H1 (cell line): ENCODE results near the gene CBLC. TPM values are rescaled to one million over a fixed set of nuclear protein-coding genes. Genes with fewer than 3 reads are reported as not detected.
A peak's percentile ranks its signal among the peaks of the same experiment; 100 is the strongest.

Experiments
- CTCF ChIA-PET: fragments of 300-600 bp; sonication (Branson Sonifier 250); formaldehyde crosslinking; loops from one replicate; lab custom pipeline; 2021; ENCODE audit not compliant: partially characterized antibody; lab: Charles Lee
- POLR2A ChIA-PET: fragments of 300-600 bp; sonication (Branson Sonifier 250); formaldehyde crosslinking; loops from one replicate; lab custom pipeline; 2021; ENCODE audit warnings: inconsistent platforms; ENCODE audit not compliant: partially characterized antibody; lab: Charles Lee
- DNase-seq, 2 experiments: peaks; one replicate each; pipeline versions ENCODE4 v3.0.0 to v3.0.0-alpha.2; 2010 to 2022; ENCODE audit warnings: low spot score in 2 of 2, low read depth in 1 of 2, mixed read lengths in 1 of 2
- FAIRE-seq: peaks from 2 replicates; lab custom pipeline; 2011; peaks lifted over from hg19 to GRCh38; lab: Jason Lieb, UNC
- H2AFZ ChIP-seq: 2 replicates; pipeline ENCODE4 v1.8.1; 2012; ENCODE audit warnings: low read length, inconsistent platforms
- H2AK5ac ChIP-seq: 2 replicates; pipeline ENCODE4 v1.6.1; 2013; ENCODE audit warnings: low read depth, low read length
- H2BK120ac ChIP-seq: replicated peaks from 2 replicates; pipeline ENCODE3; 2013; ENCODE audit warnings: low read depth, low read length, inconsistent platforms
- H2BK12ac ChIP-seq: 2 replicates; pipeline ENCODE4 v1.6.1; 2013; ENCODE audit warnings: low read depth, low read length
- H2BK15ac ChIP-seq: 2 replicates; pipeline ENCODE4 v1.6.1; 2013; ENCODE audit warnings: low read length
- H2BK20ac ChIP-seq: 2 replicates; pipeline ENCODE4 v1.6.1; 2013; ENCODE audit warnings: low read length
- H2BK5ac ChIP-seq: 2 replicates; pipeline ENCODE4 v1.6.1; 2013; ENCODE audit warnings: low read depth, low read length
- H3K14ac ChIP-seq: 2 replicates; pipeline ENCODE4 v1.6.1; 2013; ENCODE audit warnings: inconsistent platforms; ENCODE audit not compliant: insufficient read length
- H3K18ac ChIP-seq: 2 replicates; pipeline ENCODE4 v1.6.1; 2013; ENCODE audit warnings: low read length; ENCODE audit errors: extremely low read depth
- H3K23ac ChIP-seq: 2 replicates; pipeline ENCODE4 v1.6.1; 2013; ENCODE audit warnings: inconsistent platforms; ENCODE audit not compliant: insufficient read length
- H3K23me2 ChIP-seq: 2 replicates; pipeline ENCODE4 v1.6.1; 2013; ENCODE audit warnings: low read depth, low read length
- H3K27ac ChIP-seq: 2 replicates; pipeline ENCODE4 v1.6.1; 2011; ENCODE audit warnings: low read depth, low read length, inconsistent platforms
- H3K27me3 ChIP-seq, 4 experiments: replicated peaks in 1 of 4; 1 replicate in 1 of 4; 2 replicates in 3 of 4; pipeline versions ENCODE4 v1.6.1 to v1.8.1; 2011 to 2013; ENCODE audit warnings: low read length in 3 of 4, mild to moderate bottlenecking in 3 of 4, inconsistent platforms in 2 of 4, mixed read lengths in 2 of 4, moderate library complexity in 1 of 4; ENCODE audit not compliant: control insufficient read depth in 3 of 4, insufficient read depth in 3 of 4; ENCODE audit errors: extremely low read depth in 1 of 4
- H3K36me3 ChIP-seq, 4 experiments: 2 replicates each; pipeline versions ENCODE4 v1.6.1 to v1.8.1; 2011 to 2013; ENCODE audit warnings: mild to moderate bottlenecking in 4 of 4, low read length in 3 of 4, moderate library complexity in 2 of 4, control low read depth in 1 of 4, inconsistent platforms in 1 of 4; ENCODE audit not compliant: insufficient read depth in 4 of 4, control insufficient read depth in 2 of 4
- H3K4ac ChIP-seq: replicated peaks from 2 replicates; pipeline ENCODE3; 2013; ENCODE audit warnings: low read length, low read depth, mixed read lengths, inconsistent platforms; ENCODE audit not compliant: insufficient read length
- H3K4me1 ChIP-seq, 4 experiments: replicated peaks in 1 of 4; 1 replicate in 1 of 4; 2 replicates in 3 of 4; pipeline versions ENCODE4 v1.6.1 to v1.8.1; 2011 to 2013; ENCODE audit warnings: low read length in 3 of 4, inconsistent platforms in 2 of 4, mixed read lengths in 1 of 4; ENCODE audit not compliant: insufficient read depth in 4 of 4, control insufficient read depth in 3 of 4
- H3K4me2 ChIP-seq, 2 experiments: 2 replicates each; pipeline versions ENCODE4 v1.6.1 to v1.8.1; 2011 to 2013; ENCODE audit warnings: low read depth in 2 of 2, low read length in 2 of 2, control low read depth in 1 of 2, inconsistent platforms in 1 of 2, mild to moderate bottlenecking in 1 of 2; ENCODE audit not compliant: insufficient read depth in 1 of 2
- H3K4me3 ChIP-seq, 4 experiments: fragments of 200-600, 300-600 bp in 1 of 4; sonication (generic), shearing (Covaris generic), sonication (Bioruptor Twin) in 1 of 4; 2 replicates each; pipeline versions ENCODE4 v1.5.1 to v1.8.1; 2011 to 2016; ENCODE audit warnings: low read length in 4 of 4, low read depth in 3 of 4, control low read depth in 2 of 4, inconsistent platforms in 2 of 4, mild to moderate bottlenecking in 2 of 4, mixed read lengths in 1 of 4, moderate library complexity in 1 of 4; ENCODE audit not compliant: insufficient read depth in 2 of 4; ENCODE audit errors: extremely low read depth in 1 of 4
- H3K56ac ChIP-seq: replicated peaks from 2 replicates; pipeline ENCODE3; 2013; ENCODE audit warnings: low read depth, mild to moderate bottlenecking, mixed read lengths, low read length, inconsistent platforms; ENCODE audit not compliant: insufficient read length
- H3K79me1 ChIP-seq: 2 replicates; pipeline ENCODE4 v1.6.1; 2013; ENCODE audit warnings: low read depth, low read length, control low read depth
- H3K79me2 ChIP-seq, 2 experiments: 2 replicates each; pipeline versions ENCODE4 v1.6.1 to v1.8.1; 2012 to 2013; ENCODE audit warnings: low read length in 2 of 2, mild to moderate bottlenecking in 2 of 2, inconsistent platforms in 1 of 2; ENCODE audit not compliant: insufficient read depth in 2 of 2, control insufficient read depth in 1 of 2
- H3K9ac ChIP-seq, 4 experiments: replicated peaks in 1 of 4; 1 replicate in 1 of 4; 2 replicates in 3 of 4; pipeline versions ENCODE4 v1.6.1 to v1.8.1; 2011 to 2013; ENCODE audit warnings: low read depth in 3 of 4, low read length in 3 of 4, control low read depth in 2 of 4, mild to moderate bottlenecking in 2 of 4, moderate library complexity in 2 of 4, inconsistent platforms in 1 of 4; ENCODE audit errors: extremely low read depth in 1 of 4
- H3K9me3 ChIP-seq, 2 experiments: 2 replicates each; pipeline versions ENCODE4 v1.6.1 to v1.8.1; 2012 to 2013; ENCODE audit warnings: mild to moderate bottlenecking in 2 of 2, moderate library complexity in 2 of 2, control low read depth in 1 of 2, inconsistent platforms in 1 of 2, low read depth in 1 of 2, low read length in 1 of 2, mixed read lengths in 1 of 2; ENCODE audit not compliant: insufficient read depth in 2 of 2
- H4K20me1 ChIP-seq, 2 experiments: replicated peaks in 1 of 2; 2 replicates each; pipeline versions ENCODE3 to v1.8.1; 2011 to 2013; ENCODE audit warnings: inconsistent platforms in 2 of 2, low read length in 2 of 2, mild to moderate bottlenecking in 1 of 2; ENCODE audit not compliant: insufficient read depth in 2 of 2, control insufficient read depth in 1 of 2
- H4K5ac ChIP-seq: 2 replicates; pipeline ENCODE4 v1.6.1; 2013; ENCODE audit warnings: low read length, low read depth, mixed read lengths, inconsistent platforms; ENCODE audit not compliant: insufficient read length
- H4K8ac ChIP-seq: 2 replicates; pipeline ENCODE4 v1.8.0; 2013; ENCODE audit warnings: mild to moderate bottlenecking, moderate library complexity, low read length, inconsistent platforms; ENCODE audit not compliant: insufficient read depth; ENCODE audit errors: extremely low read depth
- H4K91ac ChIP-seq: replicated peaks from 2 replicates; pipeline ENCODE3; 2013; ENCODE audit warnings: low read length, mixed read lengths, inconsistent platforms; ENCODE audit not compliant: insufficient read length
- CEBPB ChIP-seq: IDR thresholded peaks from 2 replicates; pipeline ENCODE4 v1.6.1; 2012; ENCODE audit warnings: low read depth, low read length
- HDAC2 ChIP-seq, 2 experiments: fragments of 300-600 bp in 1 of 2; sonication (generic) in 1 of 2; IDR thresholded peaks; 2 replicates each; pipeline ENCODE4 v1.6.1; 2011 to 2012; ENCODE audit warnings: low read depth in 2 of 2, low read length in 2 of 2, mild to moderate bottlenecking in 2 of 2, moderate library complexity in 2 of 2, borderline replicate concordance in 1 of 2, inconsistent platforms in 1 of 2
- HDAC6 ChIP-seq: IDR thresholded peaks from one replicate; pipeline ENCODE4 v1.7.1; 2012; ENCODE audit warnings: low read depth, mild to moderate bottlenecking, inconsistent platforms, low read length, moderate library complexity
- POLR2AphosphoS5 ChIP-seq: IDR thresholded peaks from 2 replicates; pipeline ENCODE4 v1.6.1; 2011; ENCODE audit warnings: low read depth, low read length
- POU5F1 ChIP-seq: IDR thresholded peaks from 2 replicates; pipeline ENCODE4 v1.6.1; 2011; ENCODE audit warnings: low read depth, mild to moderate bottlenecking, low read length, moderate library complexity
- SIRT6 ChIP-seq: IDR thresholded peaks from one replicate; pipeline ENCODE4 v1.7.1; 2012; ENCODE audit warnings: low read length, inconsistent platforms
- SP1 ChIP-seq: IDR thresholded peaks from 2 replicates; pipeline ENCODE4 v1.6.1; 2011; ENCODE audit warnings: low read depth, low read length
- TCF12 ChIP-seq: IDR thresholded peaks from 2 replicates; pipeline ENCODE4 v1.6.1; 2011; ENCODE audit warnings: low read depth, mild to moderate bottlenecking, low read length
- TEAD4 ChIP-seq: IDR thresholded peaks from 2 replicates; pipeline ENCODE4 v1.6.1; 2012; ENCODE audit warnings: low read depth, low read length, inconsistent platforms, mixed read lengths
- YY1 ChIP-seq: IDR thresholded peaks from 2 replicates; pipeline ENCODE4 v1.6.1; 2011; ENCODE audit warnings: low read depth, mild to moderate bottlenecking, low read length
- WGBS, 2 experiments: shearing (Covaris generic) in 1 of 2; methylation state at CpG; one replicate each; pipeline versions ENCODE4 v1.1.6 to v1.1.7; 2013 to 2015; ENCODE audit warnings: low lambda C conversion rate in 2 of 2, mixed read lengths in 2 of 2, inconsistent platforms in 1 of 2, low coverage in 1 of 2, missing lambda C conversion rate in 1 of 2; ENCODE audit not compliant: insufficient replicate concordance in 2 of 2, insufficient coverage in 1 of 2, insufficient read length in 1 of 2; ENCODE audit errors: extremely low coverage in 1 of 2, missing lambda C conversion rate in 1 of 2; 5-methylcytosine and 5-hydroxymethylcytosine counted together
- polyA plus RNA-seq, 7 experiments: library from polyadenylated mRNA; depleted of rRNA in 3 of 7; stranded (reverse) in 5 of 7; unstranded in 2 of 7; fragments of >200 nt in 5 of 7; fragments of 200-250 nt in 2 of 7; gene quantifications; 1 replicate in 5 of 7; 2 replicates in 1 of 7; 4 replicates in 1 of 7; pipeline versions ENCODE4 v1.2.1 to v1.2.3, GENCODE V29; 2011 to 2013; ENCODE audit warnings: missing spikeins in 2 of 7, mixed read lengths in 2 of 7
- total RNA-seq: library from RNA; stranded (reverse); fragmentation: NEBNext Ultra II Directional; extraction: Animal tissue kit (Norgen Biotek cat#: 25700); gene quantifications from 2 replicates; pipeline ENCODE4 v1.2.1, GENCODE V29; 2021
- TF ChIP-seq, protein P1 (sequence below): IDR thresholded peaks from 2 replicates; pipeline ENCODE4 v1.6.1; 2012; ENCODE audit warnings: low read length, inconsistent platforms

Gene CBLC
- total and polyA plus RNA-seq, 2 of the 8 experiments (the other 6 are each of a cell fraction or from before 2014, with no cell fraction given), result 17.4 to 35.7 TPM

DNA sequence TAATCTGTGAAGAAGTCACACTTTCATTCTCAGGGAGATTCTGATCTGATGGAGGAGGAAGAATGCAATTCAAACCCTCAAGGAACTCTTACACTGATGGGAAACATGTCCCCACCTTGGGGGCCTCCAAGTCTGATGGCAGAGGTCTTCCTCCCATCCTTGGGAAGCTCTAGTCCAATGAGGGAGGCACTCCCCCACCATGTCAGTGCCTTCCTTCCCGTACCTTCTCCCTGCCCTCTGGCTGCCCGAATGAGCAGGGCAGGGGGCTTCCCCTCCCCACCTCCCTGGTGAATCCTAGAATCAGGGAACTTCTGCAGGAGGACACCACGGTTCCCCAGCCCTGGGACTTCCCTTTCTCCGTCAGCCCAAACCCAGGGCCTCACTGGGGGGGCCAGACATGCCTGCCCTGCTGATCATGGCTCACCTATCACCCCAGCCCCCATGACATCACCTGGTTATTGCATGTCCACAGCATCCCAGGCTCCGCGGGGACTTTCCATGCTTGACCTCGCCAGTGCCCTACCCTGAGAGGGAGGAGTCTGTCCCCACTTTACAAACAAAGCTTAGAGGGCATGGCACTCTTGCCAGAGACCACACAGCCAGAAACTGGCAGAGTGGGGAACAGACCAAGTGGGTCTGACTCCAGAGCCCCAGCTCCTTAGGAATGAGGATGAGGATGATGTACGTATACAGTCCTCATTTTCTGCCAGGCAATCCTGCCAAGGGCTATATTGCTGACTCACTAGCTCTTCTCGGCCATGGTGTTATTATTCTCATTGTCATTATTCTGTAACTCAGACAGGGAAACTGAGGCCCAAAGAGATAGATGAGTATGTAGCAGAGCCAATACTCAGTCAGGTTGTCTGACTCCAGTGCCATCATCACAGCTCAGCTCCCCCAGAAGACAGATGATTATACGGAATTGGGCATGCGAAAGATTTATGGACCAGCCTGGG lies 38.8 kb upstream of the CBLC start:
- POLR2A ChIA-PET, result interaction anchor here (0.8 to 1.3 kb wide), 3 partner anchors 11 to 20 kb away, joined by 3 to 4 read pairs (median 3); no protein-coding TSS in a partner anchor
- Histone ChIP-seq H4K5ac (no peak overlapping the region), H3K4me3 (no peak overlapping the region), H3K23ac (no peak overlapping the region), H3K23me2 (no peaks in the 10 kb centered on the region), H2AFZ (no peak overlapping the region), H2AK5ac (no peak overlapping the region), H3K27ac (no peak overlapping the region), H3K56ac (no peak overlapping the region), H3K4me1 (peaks cover 0 to 4% (median 2%) of the 10 kb centered on the region in 4 experiments; a peak in 4 of 7 replicates), H2BK120ac (no peak overlapping the region), H3K4me2 (no peak overlapping the region), H3K9ac (no peak overlapping the region), H3K14ac (no peak overlapping the region), H3K27me3 (peaks cover 0 to 3% (median 0%) of the 10 kb centered on the region in 4 experiments; a peak in 1 of 7 replicates), H2BK5ac (no peak overlapping the region), H2BK12ac (peak overlapping the region; percentile 31; the same call in 1 of the 2 replicates), H3K79me1 (no peaks in the 10 kb centered on the region), H2BK15ac (no peak overlapping the region), H4K91ac (no peak overlapping the region), H3K9me3 (no peaks in the 10 kb centered on the region), H2BK20ac (no peak overlapping the region), H3K18ac (no peak overlapping the region), H3K36me3 (no peaks in the 10 kb centered on the region), H4K8ac (no peak overlapping the region), H3K79me2 (no peaks in the 10 kb centered on the region), H4K20me1 (no peaks in the 10 kb centered on the region), H3K4ac (no peak overlapping the region)
- FAIRE-seq (no peak), DNase-seq (no peak)
- WGBS, 2 experiments, result 83% methylated on average over 11 of the region's 11 CpGs; no CpG with 5 or more reads in 1 of the 2 experiments
- TF ChIP-seq POLR2AphosphoS5, result no peak
- TF ChIP-seq TCF12, result no peak
- TF ChIP-seq TEAD4, result no peak
- no peak for TF ChIP-seq HDAC6
- TF ChIP-seq, protein P1, sequence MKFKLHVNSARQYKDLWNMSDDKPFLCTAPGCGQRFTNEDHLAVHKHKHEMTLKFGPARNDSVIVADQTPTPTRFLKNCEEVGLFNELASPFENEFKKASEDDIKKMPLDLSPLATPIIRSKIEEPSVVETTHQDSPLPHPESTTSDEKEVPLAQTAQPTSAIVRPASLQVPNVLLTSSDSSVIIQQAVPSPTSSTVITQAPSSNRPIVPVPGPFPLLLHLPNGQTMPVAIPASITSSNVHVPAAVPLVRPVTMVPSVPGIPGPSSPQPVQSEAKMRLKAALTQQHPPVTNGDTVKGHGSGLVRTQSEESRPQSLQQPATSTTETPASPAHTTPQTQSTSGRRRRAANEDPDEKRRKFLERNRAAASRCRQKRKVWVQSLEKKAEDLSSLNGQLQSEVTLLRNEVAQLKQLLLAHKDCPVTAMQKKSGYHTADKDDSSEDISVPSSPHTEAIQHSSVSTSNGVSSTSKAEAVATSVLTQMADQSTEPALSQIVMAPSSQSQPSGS, result no peak
- no peak for TF ChIP-seq HDAC2 (IDR thresholded peaks at IDR 0.05; ENCODE audit: borderline replicate concordance in 1 of 2, low read depth in 2 of 2, low read length in 2 of 2)
- TF ChIP-seq POU5F1, result no peak
- no peak for TF ChIP-seq SIRT6
- TF ChIP-seq SP1, result no peak
- no peak for TF ChIP-seq CEBPB
- no peak for TF ChIP-seq YY1
- CTCF ChIA-PET, result interaction anchor here (0.8 to 9.4 kb wide), 14 partner anchors 8 to 187 kb away, joined by 3 to 91 read pairs (median 4); no protein-coding TSS in a partner anchor
